GM19463 (cell line): ENCODE measurements around the gene MYOF.
"Not testable (repeated sequence)": the region's sequence is repeated elsewhere in the genome, so short reads cannot be mapped to it uniquely, and the experiment has no call there.

Experiments used
- ATAC-seq: cut with Tn5 transposase; IDR thresholded peaks from one replicate; pipeline ENCODE4 v1.9.1; 2021; ENCODE audit warnings: mild to moderate bottlenecking, moderate library complexity; ENCODE audit not compliant: unreplicated experiment

Gene MYOF

GRCh38 chr10:93459466-93459865 is 22.7 kb downstream of the MYOF start:
- ATAC-seq: no peak

DNA sequence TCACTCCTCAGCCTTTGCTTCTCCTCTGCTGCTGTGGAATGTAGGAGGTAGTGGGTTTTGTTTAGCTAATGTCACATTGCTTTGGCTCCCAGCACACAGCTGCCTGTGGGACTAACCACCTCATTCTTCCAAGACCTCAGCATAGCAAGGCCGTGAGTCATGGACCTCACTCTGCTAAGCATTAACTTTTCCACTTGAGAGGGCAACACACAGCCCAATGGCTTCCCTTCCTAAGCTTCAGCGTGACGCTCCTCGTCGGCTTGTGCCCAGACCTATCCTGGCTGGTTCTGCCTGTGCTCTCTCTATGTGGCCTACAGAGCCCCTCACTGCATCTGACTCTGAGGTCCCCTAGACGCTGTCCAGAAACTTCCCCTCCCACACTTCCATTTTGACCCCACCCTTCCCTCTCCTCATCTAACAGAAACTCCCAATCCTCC is 23.3 kb downstream of the MYOF start:
- peak; percentile 50 for ATAC-seq

GRCh38 chr10:93457511-93457910 is 24.6 kb downstream of the MYOF start:
- no peak for ATAC-seq

- no peak for ATAC-seq
Measured at GRCh38 chr10:93456480-93456879, 25.7 kb downstream of the MYOF start.

DNA sequence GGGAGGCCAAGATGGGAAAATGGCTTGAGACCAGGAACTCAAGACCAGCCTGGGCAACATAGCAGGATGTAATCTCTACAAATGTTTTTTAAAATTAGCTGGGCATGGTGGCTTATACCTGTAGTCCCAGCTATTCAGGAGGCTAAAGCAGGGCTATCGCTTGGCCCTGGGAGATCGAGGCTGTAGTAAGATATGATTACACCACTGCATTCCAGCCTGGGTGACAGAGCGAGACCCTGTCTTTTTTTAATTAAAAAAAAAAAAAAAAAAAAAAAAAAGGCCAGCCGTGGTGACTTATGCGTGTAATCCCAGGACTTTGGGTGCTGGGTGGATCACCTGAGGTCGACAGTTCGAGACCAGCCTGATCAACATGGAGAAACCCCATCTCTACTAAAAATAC is 27.4 kb downstream of the MYOF start:
- ATAC-seq: no peak

DNA sequence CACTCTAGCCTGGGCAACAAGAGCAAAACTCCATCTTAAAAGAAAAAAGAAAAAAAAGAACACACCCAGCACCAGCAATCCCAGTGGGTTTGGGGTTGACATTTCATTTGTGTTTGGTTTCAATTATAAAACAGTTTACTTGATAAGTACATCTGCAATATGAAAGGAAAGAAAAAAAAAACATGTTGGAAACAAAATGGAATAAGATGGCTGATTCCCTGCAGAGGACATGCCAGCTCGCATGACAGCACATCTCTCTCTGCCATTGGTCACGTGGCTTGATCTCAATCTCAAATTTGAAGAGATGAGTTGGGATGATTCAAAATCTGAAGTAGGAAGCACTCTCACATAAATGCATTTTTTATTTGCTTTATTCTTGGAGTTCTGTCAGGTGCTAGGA is 28.0 kb downstream of the MYOF start:
- no peak for ATAC-seq

DNA sequence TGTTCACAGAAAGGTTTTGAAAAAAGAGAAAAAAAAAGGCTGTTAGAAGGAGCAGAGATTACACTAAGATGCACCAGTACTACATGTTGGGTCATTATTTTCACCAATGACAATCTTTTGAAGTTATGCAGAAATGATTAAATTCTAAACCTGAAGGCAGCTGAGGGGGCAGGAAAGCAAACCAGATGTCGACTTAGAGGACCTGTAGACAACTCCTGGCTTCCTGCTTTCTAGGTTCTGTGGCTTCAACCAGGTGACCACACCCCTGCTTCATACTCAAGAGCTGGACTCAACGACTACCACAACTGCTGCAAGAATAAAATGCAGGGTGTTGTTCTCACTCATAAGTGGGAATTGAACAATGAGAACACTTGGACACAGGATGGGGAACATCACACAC is 30.0 kb downstream of the MYOF start:
- ATAC-seq: no peak

DNA sequence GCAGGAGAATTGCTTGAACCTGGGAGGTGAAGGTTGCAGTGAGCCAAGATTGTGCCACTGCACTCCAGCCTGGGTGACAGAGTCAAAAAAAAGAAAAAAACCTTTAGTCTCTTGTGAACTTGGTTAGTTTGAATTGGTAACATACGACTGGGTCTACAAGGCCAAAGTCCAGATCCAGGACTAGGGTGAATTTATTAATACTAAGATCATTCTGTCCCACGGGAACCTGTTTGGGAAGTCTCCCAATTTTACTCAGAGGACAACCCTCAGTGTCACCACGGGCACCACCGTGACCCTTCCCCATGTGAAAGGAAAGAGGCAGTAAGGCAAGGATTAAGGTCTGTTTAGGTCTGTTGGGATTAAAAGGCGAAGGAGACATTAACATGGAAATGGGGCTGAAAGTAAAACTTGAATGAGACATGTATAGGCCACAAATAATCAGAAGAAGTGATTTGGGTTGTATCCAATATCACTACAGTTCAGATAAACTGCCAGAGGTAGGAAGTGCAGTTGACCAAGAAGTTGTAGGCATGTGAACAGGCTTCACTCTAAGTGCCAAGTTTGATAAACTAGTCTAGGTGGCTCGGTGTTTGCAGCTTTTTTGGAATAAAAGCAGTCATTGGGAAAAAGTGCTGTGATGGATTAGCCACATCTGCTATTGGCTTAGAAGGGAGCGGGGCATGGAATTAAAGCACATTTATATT is 30.7 kb downstream of the MYOF start:
- no peak for ATAC-seq

GRCh38 chr10:93447970-93448369 is 34.2 kb downstream of the MYOF start:
- ATAC-seq: no peak

DNA sequence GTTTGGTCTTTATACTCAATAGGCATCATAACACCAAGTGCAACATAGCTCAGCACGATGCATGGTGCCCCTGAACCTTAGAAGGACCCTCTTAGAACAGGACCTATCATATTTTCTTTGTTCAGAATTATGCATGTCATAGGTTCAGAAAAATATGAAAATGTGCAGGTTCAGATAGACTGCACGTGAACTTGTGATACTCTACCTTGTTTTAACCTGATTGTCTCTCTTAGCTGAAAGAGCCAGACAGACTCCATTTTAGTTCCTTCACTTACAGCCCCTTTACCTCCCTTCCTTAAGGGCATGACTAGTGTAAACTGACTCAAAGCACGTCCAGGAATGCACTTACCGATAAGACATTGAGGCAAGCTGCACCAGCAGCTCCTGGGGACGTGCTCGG is 35.1 kb downstream of the MYOF start:
- no peak for ATAC-seq

DNA sequence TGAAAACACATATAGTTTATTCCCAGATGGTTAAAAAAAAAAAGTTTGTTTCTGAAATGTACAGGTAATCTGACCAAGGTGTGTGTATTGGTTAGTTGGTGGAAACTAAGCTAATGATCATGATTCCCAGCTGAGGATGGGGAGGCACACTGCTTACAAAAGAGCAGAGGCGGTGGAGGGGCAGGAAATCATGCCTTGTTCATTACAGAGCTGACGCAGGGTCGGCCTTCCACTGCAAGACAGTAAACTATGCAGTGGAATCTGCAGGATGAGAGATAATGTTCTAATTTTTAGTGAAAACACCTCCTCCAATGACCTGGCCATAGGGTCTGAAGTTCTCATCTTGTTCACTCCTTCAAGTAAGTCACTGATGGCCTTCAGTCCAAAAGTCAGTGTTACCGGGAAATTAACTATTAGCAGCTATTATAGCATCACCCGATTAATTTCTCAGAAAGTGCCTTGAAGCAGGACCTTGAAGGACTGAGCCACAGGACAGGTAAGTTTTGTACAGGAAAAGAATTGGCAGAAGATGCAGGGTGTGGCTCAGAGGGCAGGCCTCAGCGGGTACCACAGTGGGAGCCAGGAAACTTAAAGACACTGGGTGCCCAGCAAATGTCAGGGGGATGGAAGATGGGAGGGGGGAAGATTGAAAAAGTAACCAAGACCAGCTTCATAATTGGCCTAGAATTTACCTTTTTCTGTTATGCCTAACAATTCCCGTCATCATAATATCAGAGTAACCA is 36.0 kb downstream of the MYOF start:
- ATAC-seq: no peak

DNA sequence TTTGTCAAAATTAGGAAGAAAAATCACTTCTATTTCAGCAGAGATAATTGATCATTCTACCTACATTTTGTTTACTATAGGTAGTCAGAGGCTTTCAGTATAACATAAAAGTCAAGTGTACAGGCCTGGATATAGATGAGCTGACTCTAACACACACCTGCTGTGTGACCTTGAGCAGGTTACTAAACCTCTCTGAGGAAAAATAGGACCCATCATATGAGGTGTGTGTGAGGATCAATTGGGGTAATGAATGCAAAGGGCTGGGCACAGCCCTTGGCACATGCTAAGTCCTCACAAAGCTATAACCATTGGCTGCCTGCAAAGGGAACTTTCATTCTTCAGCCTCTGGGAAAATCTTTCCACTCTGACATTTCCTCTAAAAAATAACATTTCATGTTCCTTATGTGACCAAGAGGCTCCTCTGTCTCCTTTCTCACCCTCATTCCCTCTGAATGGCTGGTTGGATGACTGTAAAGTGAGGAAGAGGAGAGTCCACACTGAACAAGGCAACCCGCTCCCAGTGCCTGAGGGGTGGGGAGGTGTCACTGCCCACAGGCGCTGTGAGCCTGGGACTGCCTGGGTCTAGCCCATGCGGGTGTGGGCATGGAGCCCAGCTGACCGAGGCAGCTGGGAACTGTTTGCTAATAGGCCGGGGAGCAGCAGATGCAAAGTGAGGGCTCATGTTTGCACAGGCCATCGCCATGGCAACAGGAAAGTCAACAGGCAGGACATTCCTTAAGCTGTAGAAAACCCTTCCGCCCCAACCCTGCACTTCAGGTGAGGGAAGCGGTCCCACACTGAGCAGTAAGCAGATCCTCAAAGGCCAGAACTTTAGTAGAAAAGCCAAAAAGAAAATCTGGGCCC is 36.8 kb downstream of the MYOF start:
- no peak for ATAC-seq

GRCh38 chr10:93443481-93443880 is 38.7 kb downstream of the MYOF start:
- no peak for ATAC-seq

GRCh38 chr10:93442721-93443120 is 39.4 kb downstream of the MYOF start:
- ATAC-seq: not testable (repeated sequence)

- ATAC-seq: no peak
Measured at GRCh38 chr10:93440591-93441091, 41.5 kb downstream of the MYOF start.

- no peak for ATAC-seq
Measured at GRCh38 chr10:93438613-93439253, 43.4 kb downstream of the MYOF start.

DNA sequence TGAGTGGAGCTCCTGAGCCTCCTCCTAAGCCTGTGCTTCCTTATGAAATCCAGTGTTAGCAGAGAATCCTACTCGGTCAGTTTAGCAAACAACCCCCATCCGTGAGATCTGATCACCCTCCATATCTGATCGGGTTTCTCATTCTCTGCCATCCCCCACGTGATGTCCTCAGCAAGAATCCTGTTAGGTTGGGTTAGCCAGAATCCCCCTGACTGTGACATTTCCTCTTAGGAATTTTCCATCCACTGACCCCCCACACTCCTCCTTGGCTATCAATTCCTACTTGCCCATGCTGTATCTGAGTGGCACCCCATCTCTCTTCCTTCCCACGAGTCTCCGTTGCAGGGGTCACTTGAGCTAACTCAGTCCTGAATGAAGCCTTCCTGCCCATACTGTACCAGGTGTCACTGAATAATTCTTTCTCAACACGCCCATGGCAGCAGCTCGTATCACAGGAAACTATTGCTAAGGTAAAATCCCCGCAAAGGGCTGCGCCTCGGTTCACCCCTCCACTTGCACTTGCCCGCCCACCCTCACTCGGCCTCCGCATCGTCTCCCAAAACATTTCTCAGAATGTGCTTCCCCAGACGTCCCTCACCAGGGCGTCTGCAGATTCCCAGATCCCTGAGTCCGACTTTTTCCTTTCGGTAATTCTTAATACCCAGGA is 44.1 kb downstream of the MYOF start:
- no peak for ATAC-seq

- no peak for ATAC-seq
Measured at GRCh38 chr10:93437086-93437945, 44.8 kb downstream of the MYOF start.

GRCh38 chr10:93436591-93437085 is 45.5 kb downstream of the MYOF start:
- ATAC-seq: no peak
